GM19467 (cell line): ENCODE data around the gene PHACTR1.
"Not testable (repeated sequence)": the region's sequence is repeated elsewhere in the genome, so short reads cannot be mapped to it uniquely, and the experiment has no call there.

Experiments
- ATAC-seq: cut with Tn5 transposase; IDR thresholded peaks from one replicate; pipeline ENCODE4 v1.9.1; 2021; ENCODE audit warnings: mild to moderate bottlenecking, moderate library complexity; ENCODE audit not compliant: unreplicated experiment

PHACTR1 gene

DNA sequence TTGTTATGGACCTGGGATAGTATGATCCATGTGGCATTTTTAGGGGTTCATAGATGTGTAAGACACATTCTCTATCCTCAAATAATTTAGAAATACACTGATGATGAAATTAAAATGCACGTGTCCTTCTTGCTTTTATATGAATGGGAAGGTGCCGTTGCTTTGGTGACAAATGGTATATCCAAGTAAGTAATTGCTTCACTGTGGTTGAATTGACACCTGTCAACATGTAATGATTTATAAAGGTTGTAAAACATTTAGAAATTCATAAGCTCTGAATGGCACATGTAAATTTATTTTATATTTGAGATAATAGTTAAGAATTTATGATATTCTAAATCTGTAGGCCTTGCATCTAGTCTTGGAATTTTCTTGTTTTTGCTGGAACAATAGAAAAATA, 227.0 kb downstream of the PHACTR1 start:
- ATAC-seq: no peak

GRCh38 chr6:12944001-12944400, 227.4 kb downstream of the PHACTR1 start:
- ATAC-seq: no peak

GRCh38 chr6:12944528-12944927, 228.0 kb downstream of the PHACTR1 start:
- not testable (repeated sequence) for ATAC-seq

GRCh38 chr6:12947151-12947871, 230.7 kb downstream of the PHACTR1 start:
- ATAC-seq: no peak

- no peak for ATAC-seq
Measured at GRCh38 chr6:12947967-12948366, 231.4 kb downstream of the PHACTR1 start.

DNA sequence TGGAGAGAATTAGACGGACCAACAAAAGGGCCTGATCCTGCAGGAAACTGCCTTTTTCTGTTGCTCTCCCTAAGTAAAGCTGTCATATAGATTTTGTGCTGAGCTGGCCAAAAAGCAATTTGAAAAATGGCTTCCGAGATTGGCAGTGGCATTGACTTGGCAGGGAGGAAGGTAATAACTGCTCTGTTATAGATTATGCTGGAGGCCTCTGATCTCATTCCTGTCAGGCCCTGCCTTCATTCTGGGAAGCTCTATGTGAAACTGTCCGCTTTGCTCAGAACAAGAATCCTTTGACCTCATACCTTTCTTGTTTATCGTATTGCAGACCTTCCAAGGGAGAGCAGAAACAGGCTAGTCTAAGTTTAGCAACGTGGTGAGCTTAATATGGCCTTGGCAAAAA, 234.4 kb downstream of the PHACTR1 start:
- ATAC-seq: no peak

DNA sequence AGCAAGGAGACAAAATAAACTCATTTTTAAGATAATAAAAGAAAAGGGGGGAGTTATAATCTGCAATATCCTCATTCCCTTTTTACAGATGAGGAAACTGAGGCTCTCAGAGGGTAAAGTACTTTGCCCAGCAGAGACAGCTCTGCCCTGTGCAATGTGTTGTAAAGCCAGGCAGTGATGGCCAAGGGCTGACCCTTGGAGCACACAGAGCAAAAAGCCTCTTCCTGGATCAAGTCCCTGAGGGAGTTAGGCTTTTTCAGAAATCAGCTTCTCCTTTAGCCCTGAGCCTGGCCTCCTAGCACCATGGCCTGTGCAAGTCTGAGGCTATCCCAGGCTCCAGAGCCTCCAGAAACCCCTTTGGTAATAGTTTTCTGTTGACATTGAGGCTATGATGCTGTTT, 234.8 kb downstream of the PHACTR1 start:
- ATAC-seq: no peak

- no peak for ATAC-seq
Measured at GRCh38 chr6:12952318-12952717, 235.8 kb downstream of the PHACTR1 start.

DNA sequence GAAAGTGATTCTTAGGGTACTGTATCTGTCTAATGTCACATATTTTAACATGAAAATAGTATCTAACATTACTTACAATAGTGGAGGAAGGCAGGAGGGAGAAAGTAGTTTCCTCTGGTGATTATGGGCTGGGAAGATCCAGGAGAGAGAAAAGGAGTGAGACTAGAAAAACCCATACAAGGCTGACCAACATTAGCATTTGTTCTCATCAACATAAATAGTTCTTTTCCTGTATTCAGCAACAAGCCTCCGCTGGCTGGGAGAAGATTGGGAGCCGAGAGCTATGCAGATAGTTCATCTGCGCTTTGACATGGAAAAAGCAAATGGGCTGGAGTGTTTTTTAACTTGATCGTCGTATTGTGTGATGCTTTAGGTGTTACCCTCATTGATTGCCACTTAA, 239.4 kb downstream of the PHACTR1 start:
- ATAC-seq: no peak

GRCh38 chr6:12956991-12957320, 240.4 kb downstream of the PHACTR1 start:
- ATAC-seq: no peak

GRCh38 chr6:12957321-12958051, 240.9 kb downstream of the PHACTR1 start:
- ATAC-seq: no peak

- ATAC-seq: no peak
Measured at GRCh38 chr6:12958052-12958706, 241.6 kb downstream of the PHACTR1 start.

GRCh38 chr6:12961761-12962160, 245.2 kb downstream of the PHACTR1 start:
- no peak for ATAC-seq

DNA sequence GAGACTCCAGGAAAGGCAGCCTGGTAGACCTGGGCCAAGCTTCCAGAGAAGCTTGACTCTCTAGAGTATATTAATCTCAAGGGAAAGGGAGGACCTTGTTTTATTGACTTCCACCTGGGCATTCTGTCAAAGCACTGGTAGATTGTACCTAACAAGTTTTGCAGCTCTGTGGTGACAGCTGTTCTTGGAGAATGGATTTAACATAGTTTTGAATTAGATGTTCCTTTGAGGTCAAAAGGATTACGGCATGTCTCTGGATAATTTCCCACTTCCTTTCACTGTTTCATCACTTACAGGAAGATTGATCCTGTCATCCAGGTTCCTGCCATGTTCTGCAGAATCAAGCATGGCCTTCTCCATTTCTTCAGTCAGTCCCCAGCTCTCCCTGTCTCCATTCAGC, 246.0 kb downstream of the PHACTR1 start:
- ATAC-seq: no peak

DNA sequence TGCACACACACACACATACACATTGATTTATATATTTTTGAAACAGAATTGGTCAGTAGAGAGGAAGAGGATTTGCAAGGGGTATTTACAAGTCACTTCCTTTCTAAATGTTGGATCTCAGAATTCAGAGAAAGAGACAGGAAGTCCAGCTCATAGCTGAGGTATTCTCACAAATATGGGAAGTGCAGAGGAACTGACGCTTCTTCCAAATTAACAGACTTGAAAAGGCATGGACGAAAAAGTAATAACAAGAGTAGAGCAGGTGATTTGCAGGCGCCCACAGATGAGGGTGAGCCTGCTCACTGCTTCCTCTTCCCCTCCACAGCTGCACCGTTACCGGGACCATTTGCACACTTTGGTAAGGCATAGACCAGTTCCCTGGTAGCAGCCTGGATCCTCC, 246.4 kb downstream of the PHACTR1 start:
- no peak for ATAC-seq

DNA sequence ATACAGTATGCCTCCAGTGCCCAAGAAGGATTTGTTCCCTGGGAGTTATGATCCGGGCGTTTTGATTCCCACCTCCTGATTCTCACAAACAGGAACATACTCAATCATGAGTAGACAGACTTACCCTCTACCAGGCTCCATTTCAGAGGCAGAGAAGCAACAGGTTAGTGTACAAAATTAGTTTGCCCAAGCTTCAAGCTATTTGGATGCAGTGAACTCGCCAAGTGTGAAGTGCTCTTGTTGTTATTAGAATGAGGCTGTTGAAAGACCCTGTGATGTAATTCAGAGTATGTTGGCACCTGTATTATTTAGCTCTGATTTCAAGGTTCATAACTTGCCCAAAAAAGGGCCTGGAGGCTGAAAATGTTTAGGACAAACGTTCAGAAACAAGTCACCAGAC, 247.0 kb downstream of the PHACTR1 start:
- ATAC-seq: no peak

DNA sequence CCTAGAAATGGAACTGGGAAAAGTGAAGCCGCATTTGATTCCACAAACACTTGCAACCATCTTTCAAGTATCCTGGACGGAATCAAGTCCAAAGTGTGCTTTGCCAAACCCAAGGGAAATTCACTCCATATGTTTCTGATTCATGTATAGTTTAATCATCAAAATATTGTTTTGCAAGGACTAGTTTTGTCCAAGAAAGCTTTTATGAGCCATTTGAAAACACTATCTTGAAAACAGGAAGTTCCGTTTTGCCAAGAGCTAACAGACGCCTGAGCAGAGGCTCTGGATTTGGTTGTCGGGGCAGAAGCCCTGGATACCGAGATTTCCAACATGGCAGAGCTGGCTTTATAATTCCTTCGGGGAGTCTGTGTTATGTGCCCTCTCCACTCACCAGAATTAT, 251.1 kb downstream of the PHACTR1 start:
- ATAC-seq: no peak

DNA sequence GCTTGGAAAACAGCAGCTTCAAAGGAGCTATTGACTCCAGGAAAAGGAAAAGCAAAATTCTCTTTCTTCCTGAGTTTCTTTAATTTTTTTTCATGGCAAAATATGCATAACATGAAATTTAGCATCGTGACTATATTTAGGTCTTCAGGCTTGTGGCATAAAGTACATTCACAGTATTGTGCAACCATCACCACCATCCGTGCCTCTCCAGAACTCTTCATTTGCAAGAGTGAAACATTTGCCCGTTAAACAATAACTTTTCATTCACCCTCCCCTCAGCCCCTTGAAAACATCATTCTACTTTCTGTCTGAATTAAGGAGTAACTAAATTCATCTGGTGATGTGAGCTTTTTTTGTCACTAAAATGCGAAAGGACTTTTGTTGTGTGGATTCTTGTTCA, 251.7 kb downstream of the PHACTR1 start:
- no peak for ATAC-seq

DNA sequence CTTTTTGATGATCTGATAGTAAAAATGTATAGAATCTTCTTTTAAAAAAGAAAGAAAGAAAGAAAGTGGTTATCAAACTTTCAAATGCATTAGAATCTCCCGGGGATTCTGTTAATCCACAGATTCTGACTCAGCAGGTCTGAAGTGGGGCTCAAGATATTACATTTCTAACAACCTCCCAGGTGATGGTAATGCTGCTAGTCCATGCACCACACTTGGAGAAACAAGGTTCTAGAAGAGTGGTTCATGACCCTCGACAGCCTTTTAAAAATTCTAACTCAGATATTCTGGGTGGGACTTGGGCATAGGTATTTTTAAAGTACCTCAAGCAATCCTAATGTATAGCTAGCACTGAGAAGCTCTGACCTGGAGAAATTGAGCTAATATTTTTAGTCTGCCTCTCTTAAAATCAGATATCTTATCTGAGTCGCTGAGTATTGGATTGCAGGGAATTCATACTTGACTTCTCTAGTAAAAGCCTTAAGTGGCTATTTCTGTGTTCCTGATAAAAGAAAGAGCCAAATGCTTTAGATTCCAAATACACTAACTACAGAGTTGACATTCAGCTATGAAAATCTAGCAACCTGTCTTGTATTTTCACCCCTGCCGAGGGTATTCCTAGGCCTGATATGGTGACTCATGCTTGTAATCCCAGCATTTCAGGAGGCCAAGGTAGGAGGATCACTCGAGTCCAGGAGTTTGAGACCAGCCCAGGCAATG, 252.4 kb downstream of the PHACTR1 start:
- ATAC-seq: no peak

DNA sequence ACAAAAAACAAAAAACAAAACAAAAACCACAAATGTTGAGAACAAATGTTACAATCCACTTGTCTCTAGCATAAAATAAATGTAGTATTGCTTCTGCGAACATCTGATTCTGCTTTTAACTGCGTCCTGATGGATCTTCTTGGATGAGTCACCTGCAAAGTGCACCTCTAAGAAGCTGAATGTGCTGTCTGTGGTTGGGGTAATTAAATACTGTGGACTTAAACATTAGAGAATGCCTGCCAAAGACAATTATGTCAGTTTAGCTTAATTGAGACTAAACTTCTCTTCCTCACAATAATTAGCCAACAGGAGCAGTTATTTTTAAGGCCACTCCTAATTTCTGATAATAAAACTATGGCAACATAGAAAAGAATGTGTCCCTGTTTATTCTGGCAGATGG, 253.4 kb downstream of the PHACTR1 start:
- ATAC-seq: no peak

DNA sequence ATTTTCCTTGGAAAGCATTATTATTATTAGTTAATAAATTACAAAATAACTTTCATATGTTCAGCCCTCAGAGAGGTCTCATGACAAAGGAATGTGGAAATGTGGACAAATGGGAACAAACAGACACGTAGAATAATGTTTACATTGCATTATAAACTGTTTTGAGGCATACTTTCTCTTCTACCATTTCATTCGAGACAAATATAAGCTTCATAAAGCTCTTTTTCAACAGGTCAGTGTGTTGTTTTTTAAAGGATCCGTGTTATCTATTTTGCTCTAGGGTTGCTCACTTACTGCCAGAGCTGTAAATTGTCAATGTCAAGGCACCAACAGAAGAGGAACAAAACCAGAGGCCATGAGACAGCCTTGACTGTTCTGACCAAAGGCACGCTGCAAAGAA, 256.8 kb downstream of the PHACTR1 start:
- no peak for ATAC-seq

GRCh38 chr6:12974551-12974950, 258.0 kb downstream of the PHACTR1 start:
- ATAC-seq: no peak
